CD14-positive monocyte (primary cell): ENCODE results near the gene NDUFAF8. TPM values are rescaled to one million over a fixed set of nuclear protein-coding genes. Genes with fewer than 3 reads are reported as not detected.

Experiments
- DNase-seq, 3 donors: peaks; one replicate each; pipeline ENCODE4 v3.0.0-alpha.2; 2011 to 2022
- H2AFZ ChIP-seq: 2 replicates; pipeline ENCODE4 v1.6.0; 2012; ENCODE audit warnings: mild to moderate bottlenecking, low read depth, low read length, inconsistent platforms; ENCODE audit not compliant: insufficient read depth, poor library complexity, severe bottlenecking
- H3K27ac ChIP-seq, 2 donors: 1 replicate in 1 of 2; 2 replicates in 1 of 2; pipeline ENCODE4 v1.5.1; 2012 to 2013; ENCODE audit warnings: low read length in 2 of 2, control low read depth in 1 of 2, inconsistent platforms in 1 of 2, low read depth in 1 of 2, mild to moderate bottlenecking in 1 of 2
- H3K27me3 ChIP-seq, 2 donors: one replicate each; pipeline versions ENCODE4 v1.6.0 to v1.6.1; 2011 to 2013; ENCODE audit warnings: low read length in 2 of 2; ENCODE audit not compliant: control insufficient read depth in 2 of 2, insufficient read depth in 2 of 2
- H3K36me3 ChIP-seq, 2 donors: replicated peaks in 1 of 2; 1 replicate in 1 of 2; 2 replicates in 1 of 2; pipeline versions ENCODE4 v1.5.1 to v1.6.1; 2012 to 2013; ENCODE audit warnings: low read length in 2 of 2, control low read depth in 1 of 2, inconsistent platforms in 1 of 2, mild to moderate bottlenecking in 1 of 2; ENCODE audit not compliant: insufficient read depth in 2 of 2, control insufficient read depth in 1 of 2
- H3K4me1 ChIP-seq, 2 donors: 1 replicate in 1 of 2; 2 replicates in 1 of 2; pipeline versions ENCODE4 v1.5.1 to v1.6.1; 2012 to 2013; ENCODE audit warnings: low read length in 2 of 2, control low read depth in 1 of 2, inconsistent platforms in 1 of 2, mild to moderate bottlenecking in 1 of 2, moderate library complexity in 1 of 2; ENCODE audit not compliant: insufficient read depth in 2 of 2, control insufficient read depth in 1 of 2
- H3K4me2 ChIP-seq: replicated peaks from 2 replicates; pipeline ENCODE3; 2012; ENCODE audit warnings: low read length, moderate library complexity, mild to moderate bottlenecking; ENCODE audit not compliant: poor library complexity, severe bottlenecking; ENCODE audit errors: extremely low read depth
- H3K4me3 ChIP-seq, 3 experiments: fragments of 200-600 bp in 1 of 3; sonication (generic) in 1 of 3; replicated peaks in 1 of 3; 1 replicate in 2 of 3; 2 replicates in 1 of 3; pipeline ENCODE4 v1.5.1; 2011 to 2013; ENCODE audit warnings: low read length in 3 of 3, mild to moderate bottlenecking in 3 of 3, control low read depth in 2 of 3, low read depth in 2 of 3, inconsistent platforms in 1 of 3, moderate library complexity in 1 of 3
- H3K79me2 ChIP-seq: 2 replicates; pipeline ENCODE4 v1.6.0; 2012; ENCODE audit warnings: mild to moderate bottlenecking, control low read depth, inconsistent platforms, low read length, moderate library complexity; ENCODE audit not compliant: insufficient read depth
- H3K9ac ChIP-seq: 2 replicates; pipeline ENCODE4 v1.6.0; 2017; ENCODE audit warnings: low read length, mild to moderate bottlenecking; ENCODE audit not compliant: insufficient read depth, poor library complexity, severe bottlenecking
- H3K9me3 ChIP-seq, 2 donors: replicated peaks in 1 of 2; 1 replicate in 1 of 2; 2 replicates in 1 of 2; pipeline versions ENCODE4 v1.5.1 to v1.6.1; 2012 to 2013; ENCODE audit warnings: low read length in 2 of 2, control low read depth in 1 of 2; ENCODE audit not compliant: control insufficient read depth in 1 of 2, insufficient read depth in 1 of 2
- H4K20me1 ChIP-seq: 2 replicates; pipeline ENCODE4 v1.6.0; 2012; ENCODE audit warnings: mild to moderate bottlenecking, low read length, control low read depth, moderate library complexity; ENCODE audit not compliant: insufficient read depth
- H3K27ac Mint-ChIP-seq, 7 donors: one replicate each; pipeline ENCODE4 v1.8.0; 2020; ENCODE audit warnings: mild to moderate bottlenecking in 7 of 7, mixed read lengths in 7 of 7, moderate library complexity in 6 of 7, inconsistent platforms in 2 of 7
- H3K27me3 Mint-ChIP-seq, 3 donors: one replicate each; pipeline ENCODE4 v1.8.0; 2021 to 2022; ENCODE audit warnings: low read depth in 3 of 3, mild to moderate bottlenecking in 3 of 3, mixed read lengths in 3 of 3, moderate library complexity in 3 of 3, inconsistent platforms in 1 of 3
- H3K36me3 Mint-ChIP-seq, 2 donors: one replicate each; pipeline ENCODE4 v1.8.0; 2020; ENCODE audit warnings: mixed read lengths in 2 of 2, inconsistent platforms in 1 of 2, mild to moderate bottlenecking in 1 of 2
- H3K4me1 Mint-ChIP-seq: one replicate; pipeline ENCODE4 v1.8.0; 2020; ENCODE audit warnings: mild to moderate bottlenecking, mixed read lengths
- H3K4me3 Mint-ChIP-seq, 2 donors: one replicate each; pipeline ENCODE4 v1.8.0; 2020; ENCODE audit warnings: mild to moderate bottlenecking in 2 of 2, mixed read lengths in 2 of 2, moderate library complexity in 1 of 2
- H3K9me3 Mint-ChIP-seq, 7 donors: one replicate each; pipeline ENCODE4 v1.8.0; 2020 to 2022; ENCODE audit warnings: mixed read lengths in 7 of 7, mild to moderate bottlenecking in 6 of 7, moderate library complexity in 6 of 7, inconsistent platforms in 2 of 7
- WGBS: methylation state at CpG from one replicate; pipeline ENCODE4 v1.1.5; 2013; ENCODE audit warnings: missing lambda C conversion rate; ENCODE audit not compliant: insufficient coverage; 5-methylcytosine and 5-hydroxymethylcytosine counted together
- intact Hi-C, 2 donors: fragments of 100-400 bp; cut with micrococcal nuclease; formaldehyde crosslinking; loops; one replicate each; pipeline versions ENCODE4 v1.15.0 to v1.15.1; 2023
- polyA plus RNA-seq, 3 donors: library from polyadenylated mRNA; depleted of rRNA in 1 of 3; unstranded in 2 of 3; stranded (reverse) in 1 of 3; fragments of 300-500 nt in 2 of 3; fragments of >200 nt in 1 of 3; fragmentation: Illumina TruSeq in 2 of 3; gene quantifications; 1 replicate in 2 of 3; 2 replicates in 1 of 3; pipeline ENCODE4 v1.2.3, GENCODE V29; 2012 to 2021
- TF ChIP-seq, protein P1 (sequence below): fragments of 200-600 bp; IDR thresholded peaks from one replicate; pipeline ENCODE4 v1.8.0; 2022; ENCODE audit warnings: antibody characterized with exemption, mild to moderate bottlenecking

Gene NDUFAF8
- polyA plus RNA-seq, 3 donors: 27.0 to 61.3 (median 41.0) TPM

DNA sequence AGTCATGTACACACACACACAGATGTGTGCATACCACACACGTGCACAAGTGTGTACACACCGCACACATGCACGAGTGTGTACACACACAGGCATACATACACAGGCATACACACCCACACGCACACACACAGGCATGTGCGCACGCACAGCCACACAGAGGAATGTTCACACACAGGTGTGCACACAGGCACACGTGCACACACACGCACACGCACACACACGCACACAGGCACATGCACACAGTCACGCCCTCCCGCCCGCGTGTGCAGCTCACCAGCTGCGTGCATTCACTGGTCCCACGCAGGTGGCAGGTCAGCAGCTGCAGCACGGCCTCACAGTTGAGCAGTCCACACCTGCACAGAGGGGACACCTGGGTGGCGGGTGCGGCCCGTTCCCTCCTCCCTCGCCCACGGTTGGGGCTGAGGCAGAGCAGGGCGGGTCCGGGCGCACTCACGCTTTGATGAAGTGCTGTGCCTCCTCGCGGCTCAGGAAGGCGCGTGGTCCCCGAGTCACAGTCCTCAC, 7.9 kb upstream of the NDUFAF8 start:
- Mint-ChIP-seq H3K27ac (no peak overlapping the region), H3K36me3 (peaks cover 34 to 64% of the 10 kb centered on the region in 2 donors), H3K4me3 (no peak overlapping the region), H3K27me3 (no peaks in the 10 kb centered on the region), H3K9me3 (peaks cover 0 to 2% (median 0%) of the 10 kb centered on the region in 7 donors), H3K4me1 (peaks cover 39% of the 10 kb centered on the region)
- Histone ChIP-seq H2AFZ (no peak overlapping the region), H3K4me2 (no peak overlapping the region), H3K79me2 (peaks cover 22% of the 10 kb centered on the region), H3K4me3 (no peak overlapping the region), H3K9ac (no peak overlapping the region), H3K27ac (no peak overlapping the region), H3K27me3 (no peaks in the 10 kb centered on the region), H3K4me1 (peaks cover 31 to 35% of the 10 kb centered on the region in 2 donors), H3K36me3 (peaks cover 56 to 66% of the 10 kb centered on the region in 2 donors), H3K9me3 (no peaks in the 10 kb centered on the region), H4K20me1 (peaks cover 45% of the 10 kb centered on the region)
- 91% methylated on average over 27 of the region's 31 CpGs for WGBS
- TF ChIP-seq, protein P1, sequence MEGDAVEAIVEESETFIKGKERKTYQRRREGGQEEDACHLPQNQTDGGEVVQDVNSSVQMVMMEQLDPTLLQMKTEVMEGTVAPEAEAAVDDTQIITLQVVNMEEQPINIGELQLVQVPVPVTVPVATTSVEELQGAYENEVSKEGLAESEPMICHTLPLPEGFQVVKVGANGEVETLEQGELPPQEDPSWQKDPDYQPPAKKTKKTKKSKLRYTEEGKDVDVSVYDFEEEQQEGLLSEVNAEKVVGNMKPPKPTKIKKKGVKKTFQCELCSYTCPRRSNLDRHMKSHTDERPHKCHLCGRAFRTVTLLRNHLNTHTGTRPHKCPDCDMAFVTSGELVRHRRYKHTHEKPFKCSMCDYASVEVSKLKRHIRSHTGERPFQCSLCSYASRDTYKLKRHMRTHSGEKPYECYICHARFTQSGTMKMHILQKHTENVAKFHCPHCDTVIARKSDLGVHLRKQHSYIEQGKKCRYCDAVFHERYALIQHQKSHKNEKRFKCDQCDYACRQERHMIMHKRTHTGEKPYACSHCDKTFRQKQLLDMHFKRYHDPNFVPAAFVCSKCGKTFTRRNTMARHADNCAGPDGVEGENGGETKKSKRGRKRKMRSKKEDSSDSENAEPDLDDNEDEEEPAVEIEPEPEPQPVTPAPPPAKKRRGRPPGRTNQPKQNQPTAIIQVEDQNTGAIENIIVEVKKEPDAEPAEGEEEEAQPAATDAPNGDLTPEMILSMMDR: no peak
- intact Hi-C loops: no loop called here
- no peak for DNase-seq

DNA sequence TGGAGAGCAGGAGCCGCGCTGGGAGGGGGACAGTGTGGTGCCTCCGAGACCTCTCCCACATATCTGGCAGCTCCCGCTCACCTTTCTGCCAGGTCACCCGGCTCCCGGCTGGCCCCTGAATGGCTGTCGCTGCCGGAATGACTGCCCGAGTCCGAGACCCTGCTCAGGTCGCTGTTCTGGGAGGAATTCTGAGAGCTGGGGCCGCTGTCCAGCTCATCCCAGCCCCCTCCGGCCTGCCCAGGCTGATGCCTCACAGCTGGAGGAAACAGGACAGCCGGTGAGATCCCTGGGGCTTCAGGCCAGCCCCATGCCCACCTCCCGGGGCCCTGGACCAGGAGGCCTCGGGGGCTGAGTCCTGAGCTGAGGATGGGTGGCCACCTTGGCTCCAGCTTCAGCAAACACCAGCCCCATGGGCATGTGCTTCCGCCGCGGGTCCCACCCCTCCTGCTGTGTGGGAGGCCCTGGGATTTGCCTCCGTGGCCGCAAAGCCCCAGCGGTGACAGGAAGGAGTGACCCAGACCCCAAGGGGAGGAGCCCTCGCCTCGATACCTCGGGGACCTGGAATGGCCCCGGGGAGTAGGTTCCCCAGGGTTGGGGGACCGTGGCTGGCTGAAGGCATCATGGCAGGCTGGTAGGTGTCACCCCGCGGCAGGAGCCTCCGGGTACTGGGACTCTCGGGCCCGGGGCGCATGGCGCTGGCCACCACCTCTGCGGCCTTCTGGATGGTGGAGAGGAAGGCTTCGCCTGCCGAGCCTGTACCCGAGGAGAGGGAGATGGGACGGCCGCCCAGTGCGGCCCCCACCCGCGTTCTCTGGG, 7.1 kb upstream of the NDUFAF8 start:
- no peak overlapping the region for H2AFZ ChIP-seq
- no peaks in the 10 kb centered on the region for H3K9me3 ChIP-seq
- TF ChIP-seq, protein P1: no peak
- no peaks in the 10 kb centered on the region for H3K27me3 ChIP-seq
- H3K27ac ChIP-seq: no peak overlapping the region
- peaks cover 31 to 38% of the 10 kb centered on the region in 2 donors for H3K4me1 ChIP-seq
- DNase-seq: no peak
- Mint-ChIP-seq H3K27ac (peak overlapping the region in 1 of 7 donors; percentile 69), H3K36me3 (peaks cover 35 to 71% of the 10 kb centered on the region in 2 donors), H3K4me1 (peaks cover 40% of the 10 kb centered on the region), H3K9me3 (peaks cover 0 to 2% (median 0%) of the 10 kb centered on the region in 7 donors), H3K27me3 (no peaks in the 10 kb centered on the region), H3K4me3 (no peak overlapping the region)
- no peak overlapping the region for H3K4me3 ChIP-seq
- H3K4me2 ChIP-seq: no peak overlapping the region
- peaks cover 61 to 74% of the 10 kb centered on the region in 2 donors for H3K36me3 ChIP-seq
- peaks cover 53% of the 10 kb centered on the region for H4K20me1 ChIP-seq
- intact Hi-C loops: no loop called here
- H3K9ac ChIP-seq: no peak overlapping the region
- 97% methylated on average over 38 of the region's 43 CpGs for WGBS
- peaks cover 30% of the 10 kb centered on the region for H3K79me2 ChIP-seq
